GM12878 (cell line): Measurements from ENCODE around the gene TYR. TPM values are rescaled to one million over a fixed set of nuclear protein-coding genes. Genes with fewer than 3 reads are reported as not detected.

Source experiments
- ATAC-seq: fragments of 200-7000 bp; cut with Tn5 transposase; 3 replicates; pipeline ENCODE4 v1.9.1; 2020; ENCODE audit warnings: mild to moderate bottlenecking, moderate library complexity
- BruUV-seq: library from RNA; stranded (reverse); fragments of 400-500 nt; replicated peaks from 2 replicates; lab custom pipeline; 2021; lab: Mats Ljungman, UMichigan
- CTCF ChIA-PET: fragments of 300-600 bp; sonication (Branson Sonifier 250); formaldehyde crosslinking; extraction: SDS; loops from one replicate; lab custom pipeline; 2021; ENCODE audit warnings: inconsistent platforms; lab: Yijun Ruan, JAX
- POLR2A ChIA-PET: fragments of 350-600 bp; formaldehyde crosslinking; extraction: SDS; loops from one replicate; lab custom pipeline; 2021; ENCODE audit warnings: inconsistent platforms; lab: Charles Lee
- RAD21 ChIA-PET: fragments of 300-600 bp; sonication (Branson Sonifier 250); formaldehyde crosslinking; loops from one replicate; lab custom pipeline; 2023; ENCODE audit warnings: antibody characterized with exemption; ENCODE audit not compliant: unreplicated experiment; lab: Charles Lee
- SMC1A ChIA-PET: fragments of 300-600 bp; sonication (Branson Sonifier 250); formaldehyde crosslinking; loops from one replicate; lab custom pipeline; 2023; ENCODE audit not compliant: unreplicated experiment, uncharacterized antibody; lab: Charles Lee
- DNase-seq: peaks from one replicate; pipeline ENCODE4 v3.0.0-alpha.2; 2011; ENCODE audit warnings: low read depth, low spot score
- FAIRE-seq: peaks from 3 replicates; lab custom pipeline; 2011; peaks lifted over from hg19 to GRCh38; lab: Jason Lieb, UNC
- H2AFZ ChIP-seq: 2 replicates; pipeline ENCODE4 v1.6.0; 2011; ENCODE audit warnings: low read depth, low read length, control low read depth; ENCODE audit not compliant: control insufficient read depth
- H3K27ac ChIP-seq: 2 replicates; pipeline ENCODE4 v1.5.1; 2011; ENCODE audit warnings: control low read depth; ENCODE audit not compliant: control insufficient read depth, insufficient read depth
- H3K27me3 ChIP-seq, 2 experiments: replicated peaks in 1 of 2; 2 replicates each; pipeline versions ENCODE4 v1.6.0 to v1.6.1; 2011; ENCODE audit warnings: low read length in 1 of 2; ENCODE audit not compliant: control insufficient read depth in 2 of 2, insufficient read depth in 2 of 2
- H3K36me3 ChIP-seq, 2 experiments: 2 replicates each; pipeline ENCODE4 v1.5.1; 2011; ENCODE audit warnings: low read length in 1 of 2; ENCODE audit not compliant: control insufficient read depth in 2 of 2, insufficient read depth in 2 of 2
- H3K4me1 ChIP-seq: 2 replicates; pipeline ENCODE4 v1.6.1; 2011; ENCODE audit warnings: mild to moderate bottlenecking, low read length, moderate library complexity, mixed read lengths; ENCODE audit not compliant: control insufficient read depth, insufficient read depth
- H3K4me2 ChIP-seq: 2 replicates; pipeline ENCODE4 v1.6.0; 2011; ENCODE audit warnings: control low read depth; ENCODE audit not compliant: control insufficient read depth, insufficient read depth
- H3K4me3 ChIP-seq: fragments of 200-600 bp; sonication (generic); 2 replicates; pipeline ENCODE4 v1.5.1; 2016
- H3K79me2 ChIP-seq: 2 replicates; pipeline ENCODE4 v1.6.0; 2011; ENCODE audit warnings: low read length; ENCODE audit not compliant: control insufficient read depth, insufficient read depth
- H3K9ac ChIP-seq: 2 replicates; pipeline ENCODE4 v1.8.0; 2011; ENCODE audit warnings: low read length, control low read depth, mixed read lengths; ENCODE audit not compliant: control insufficient read depth, insufficient read depth
- H3K9me3 ChIP-seq: replicated peaks from 3 replicates; pipeline ENCODE4 v1.5.1; 2011; ENCODE audit warnings: mild to moderate bottlenecking, low read length; ENCODE audit not compliant: control insufficient read depth, insufficient read depth
- H4K20me1 ChIP-seq: 2 replicates; pipeline ENCODE4 v1.6.0; 2011; ENCODE audit not compliant: control insufficient read depth, insufficient read depth
- BMI1 ChIP-seq: fragments of 450-650 bp; IDR thresholded peaks from 2 replicates; pipeline ENCODE4 v1.6.1; 2016; ENCODE audit warnings: mild to moderate bottlenecking, moderate library complexity, borderline replicate concordance
- BRCA1 ChIP-seq: IDR thresholded peaks from 2 replicates; pipeline ENCODE4 v1.6.1; 2011; ENCODE audit warnings: low read depth, low read length, improper control_type of control experiment
- CHD4 ChIP-seq: fragments of 200-600 bp; sonication (generic); IDR thresholded peaks from 2 replicates; pipeline ENCODE4 v1.6.1; 2016; ENCODE audit warnings: mild to moderate bottlenecking
- HDAC2 ChIP-seq: fragments of 200-600 bp; sonication (generic); IDR thresholded peaks from 2 replicates; pipeline ENCODE4 v1.6.1; 2017
- IRF4 ChIP-seq: IDR thresholded peaks from 2 replicates; pipeline ENCODE4 v1.6.1; 2011; ENCODE audit warnings: low read depth, low read length
- MEF2A ChIP-seq: IDR thresholded peaks from 2 replicates; pipeline ENCODE4 v1.6.1; 2011; ENCODE audit warnings: low read depth, mild to moderate bottlenecking, low read length, moderate library complexity; ENCODE audit not compliant: insufficient read depth
- NFYA ChIP-seq: IDR thresholded peaks from 2 replicates; pipeline ENCODE4 v1.6.1; 2011; ENCODE audit warnings: low read depth, mild to moderate bottlenecking, low read length, improper control_type of control experiment, borderline replicate concordance
- POLR2AphosphoS5 ChIP-seq: IDR thresholded peaks from 2 replicates; pipeline ENCODE4 v1.6.1; 2011; ENCODE audit warnings: mild to moderate bottlenecking, low read length, inconsistent platforms
- RAD51 ChIP-seq: fragments of 450-650 bp; IDR thresholded peaks from 2 replicates; pipeline ENCODE4 v1.6.1; 2016; ENCODE audit warnings: moderate library complexity, mild to moderate bottlenecking, inconsistent platforms
- SIN3A ChIP-seq: IDR thresholded peaks from 2 replicates; pipeline ENCODE4 v1.6.1; 2012; ENCODE audit warnings: low read depth, low read length, improper control_type of control experiment
- SMAD5 ChIP-seq: IDR thresholded peaks from 2 replicates; pipeline ENCODE4 v1.6.1; 2016; ENCODE audit warnings: antibody characterized with exemption, low read depth
- SMC3 ChIP-seq: IDR thresholded peaks from 2 replicates; pipeline ENCODE4 v1.6.1; 2011; ENCODE audit warnings: low read length, improper control_type of control experiment, borderline replicate concordance
- YBX1 ChIP-seq: fragments of 450-650 bp; IDR thresholded peaks from 2 replicates; pipeline ENCODE4 v1.6.1; 2016; ENCODE audit warnings: antibody characterized with exemption
- WGBS: methylation state at CpG from one replicate; pipeline ENCODE4 v1.1.6; 2016; ENCODE audit warnings: low lambda C conversion rate; ENCODE audit not compliant: insufficient replicate concordance, insufficient coverage; ENCODE audit errors: missing lambda C conversion rate; 5-methylcytosine and 5-hydroxymethylcytosine counted together
- in situ Hi-C: fragments of 300-500 bp; cut with MboI; formaldehyde crosslinking; loops from 9 replicates; pipeline ENCODE4 v1.14.3; 2018; ENCODE audit warnings: mixed read lengths
- intact Hi-C: fragments of 100-400 bp; cut with micrococcal nuclease; formaldehyde crosslinking; loops from one replicate; pipeline ENCODE4 v1.14.2; 2022; ENCODE audit not compliant: unreplicated experiment
- polyA plus RNA-seq, 11 experiments: library from polyadenylated mRNA; depleted of rRNA in 4 of 11; unstranded in 6 of 11; stranded (reverse) in 5 of 11; fragments of >200 nt; fragmentation: Nextera tagmentation in 4 of 11; fragmentation: Illumina TruSeq in 1 of 11; extraction: Ambion mirVana in 4 of 11; extraction: Trizol in 1 of 11; gene quantifications; 1 replicate in 1 of 11; 2 replicates in 10 of 11; pipeline versions ENCODE4 v1.2.1 to v1.2.3, GENCODE V29; 2011 to 2016; ENCODE audit warnings: inconsistent platforms in 2 of 11, missing spikeins in 2 of 11, low read depth in 1 of 11
- total RNA-seq, 4 experiments: library from RNA; depleted of rRNA in 3 of 4; stranded (reverse); fragments of >200 nt in 3 of 4; fragmentation: Illumina TruSeq in 1 of 4; extraction: Trizol in 1 of 4; gene quantifications; 2 replicates each; pipeline versions ENCODE4 v1.2.1 to v1.2.3, GENCODE V29; 2013 to 2021
- TF ChIP-seq, protein P1 (sequence below): IDR thresholded peaks from 2 replicates; pipeline ENCODE4 v1.6.1; 2011; ENCODE audit warnings: borderline replicate concordance, low read depth, mild to moderate bottlenecking, moderate library complexity, low read length; ENCODE audit not compliant: insufficient read depth, poor library complexity, severe bottlenecking
- TF ChIP-seq, protein P2 (sequence below): IDR thresholded peaks from 2 replicates; pipeline ENCODE4 v1.6.1; 2012; ENCODE audit warnings: low read depth, low read length, improper control_type of control experiment
- TF ChIP-seq, protein P3 (sequence below): fragments of 150-350 bp; IDR thresholded peaks from 2 replicates; pipeline ENCODE4 v1.6.1; 2014; ENCODE audit warnings: mild to moderate bottlenecking, low read depth, low read length

Gene TYR
- total and polyA plus RNA-seq, 10 of the 15 experiments (the other 5 are each of a cell fraction or from before 2014, with no cell fraction given), result not detected

DNA sequence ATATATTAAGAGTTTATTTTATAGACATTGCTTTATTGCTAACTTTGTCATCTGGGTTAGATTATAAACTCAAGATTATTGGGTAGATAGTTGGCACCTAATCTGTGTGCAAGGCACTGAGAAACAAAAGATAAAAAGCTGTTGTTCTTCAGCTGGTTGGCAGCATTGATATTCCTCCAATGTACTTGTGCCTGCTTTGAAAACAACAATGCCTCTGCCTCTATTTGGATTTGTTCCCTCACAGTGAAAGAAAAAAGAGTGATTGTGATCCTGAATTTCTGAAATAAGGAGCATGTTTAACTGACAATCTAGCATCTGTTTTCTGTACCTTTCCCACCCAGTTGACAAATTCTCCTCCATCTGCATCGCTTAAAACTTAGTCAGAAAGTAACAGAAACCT is 98.3 kb downstream of the TYR start:
- ChIA-PET RAD21 (no interaction called here), CTCF (no interaction called here), POLR2A (no interaction called here), SMC1A (no interaction called here)
- Histone ChIP-seq H3K36me3 (no peaks in the 10 kb centered on the region), H3K27me3 (no peaks in the 10 kb centered on the region), H2AFZ (no peak overlapping the region), H3K9me3 (no peaks in the 10 kb centered on the region), H3K4me3 (no peak overlapping the region), H3K9ac (no peak overlapping the region), H3K4me1 (no peaks in the 10 kb centered on the region), H4K20me1 (no peaks in the 10 kb centered on the region), H3K4me2 (no peak overlapping the region), H3K79me2 (no peaks in the 10 kb centered on the region), H3K27ac (no peak overlapping the region)
- intact Hi-C loops (no loop called here), in situ Hi-C loops (no loop called here)
- FAIRE-seq, result no peak
- ATAC-seq, result no peak
- 0% methylated on average over 1 of the region's 1 CpG for WGBS
- no TSS peak for BruUV-seq
- no peak for DNase-seq
- TF ChIP-seq, protein P1, sequence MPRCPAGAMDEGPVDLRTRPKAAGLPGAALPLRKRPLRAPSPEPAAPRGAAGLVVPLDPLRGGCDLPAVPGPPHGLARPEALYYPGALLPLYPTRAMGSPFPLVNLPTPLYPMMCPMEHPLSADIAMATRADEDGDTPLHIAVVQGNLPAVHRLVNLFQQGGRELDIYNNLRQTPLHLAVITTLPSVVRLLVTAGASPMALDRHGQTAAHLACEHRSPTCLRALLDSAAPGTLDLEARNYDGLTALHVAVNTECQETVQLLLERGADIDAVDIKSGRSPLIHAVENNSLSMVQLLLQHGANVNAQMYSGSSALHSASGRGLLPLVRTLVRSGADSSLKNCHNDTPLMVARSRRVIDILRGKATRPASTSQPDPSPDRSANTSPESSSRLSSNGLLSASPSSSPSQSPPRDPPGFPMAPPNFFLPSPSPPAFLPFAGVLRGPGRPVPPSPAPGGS, result no peak
- TF ChIP-seq, protein P2, sequence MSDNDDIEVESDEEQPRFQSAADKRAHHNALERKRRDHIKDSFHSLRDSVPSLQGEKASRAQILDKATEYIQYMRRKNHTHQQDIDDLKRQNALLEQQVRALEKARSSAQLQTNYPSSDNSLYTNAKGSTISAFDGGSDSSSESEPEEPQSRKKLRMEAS, result no peak
- TF ChIP-seq CHD4, result no peak
- no peak for TF ChIP-seq SMAD5
- no peak for TF ChIP-seq BRCA1
- no peak for TF ChIP-seq BMI1
- TF ChIP-seq RAD51, result no peak
- no peak for TF ChIP-seq HDAC2
- no peak for TF ChIP-seq YBX1
- no peak for TF ChIP-seq IRF4
- no peak for TF ChIP-seq NFYA
- TF ChIP-seq, protein P3, sequence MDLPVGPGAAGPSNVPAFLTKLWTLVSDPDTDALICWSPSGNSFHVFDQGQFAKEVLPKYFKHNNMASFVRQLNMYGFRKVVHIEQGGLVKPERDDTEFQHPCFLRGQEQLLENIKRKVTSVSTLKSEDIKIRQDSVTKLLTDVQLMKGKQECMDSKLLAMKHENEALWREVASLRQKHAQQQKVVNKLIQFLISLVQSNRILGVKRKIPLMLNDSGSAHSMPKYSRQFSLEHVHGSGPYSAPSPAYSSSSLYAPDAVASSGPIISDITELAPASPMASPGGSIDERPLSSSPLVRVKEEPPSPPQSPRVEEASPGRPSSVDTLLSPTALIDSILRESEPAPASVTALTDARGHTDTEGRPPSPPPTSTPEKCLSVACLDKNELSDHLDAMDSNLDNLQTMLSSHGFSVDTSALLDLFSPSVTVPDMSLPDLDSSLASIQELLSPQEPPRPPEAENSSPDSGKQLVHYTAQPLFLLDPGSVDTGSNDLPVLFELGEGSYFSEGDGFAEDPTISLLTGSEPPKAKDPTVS, result no peak
- TF ChIP-seq POLR2AphosphoS5, result no peak
- TF ChIP-seq MEF2A, result no peak
- TF ChIP-seq SMC3, result no peak
- TF ChIP-seq SIN3A, result no peak
